GM11168 (cell line): Measurements from ENCODE around the gene LRRC8B.

Experiments
- in situ Hi-C: fragments of 300-500 bp; cut with MboI; formaldehyde crosslinking; loops from one replicate; pipeline ENCODE4 v1.12.0; 2022; ENCODE audit warnings: low sequenced_read_pairs; ENCODE audit not compliant: unreplicated experiment

The LRRC8B gene

GRCh38 chr1:89578946-89579684 is 54.5 kb downstream of the LRRC8B start:
- in situ Hi-C loops: no loop called here

GRCh38 chr1:89580036-89580435 is 55.4 kb downstream of the LRRC8B start:
- in situ Hi-C loops: no loop called here

- in situ Hi-C loops: no loop called here
These were observed 57.2 kb downstream of the LRRC8B start for GRCh38 chr1:89581859-89582258.

- in situ Hi-C loops: no loop called here
These were observed 57.9 kb downstream of the LRRC8B start for GRCh38 chr1:89582571-89582970.

- in situ Hi-C loops: no loop called here
These were observed 59.6 kb downstream of the LRRC8B start for GRCh38 chr1:89584211-89584610.

- in situ Hi-C loops: no loop called here
These were observed 60.2 kb downstream of the LRRC8B start for GRCh38 chr1:89584781-89585180.

GRCh38 chr1:89587729-89588161 is 63.1 kb downstream of the LRRC8B start:
- in situ Hi-C loops: no loop called here

GRCh38 chr1:89588480-89588879 is 63.9 kb downstream of the LRRC8B start:
- in situ Hi-C loops: no loop called here

GRCh38 chr1:89589515-89589914 is 64.9 kb downstream of the LRRC8B start:
- in situ Hi-C loops: no loop called here

- in situ Hi-C loops: loop anchor here (10.0 kb wide), 1 partner anchor 86 kb away; no protein-coding TSS in a partner anchor
These were observed 65.9 kb downstream of the LRRC8B start for GRCh38 chr1:89590341-89591080.

GRCh38 chr1:89592861-89593302 is 68.3 kb downstream of the LRRC8B start:
- in situ Hi-C loops: loop anchor here (10.0 kb wide), 1 partner anchor 88 kb away; no protein-coding TSS in a partner anchor

- in situ Hi-C loops: loop anchor here (10.0 kb wide), 1 partner anchor 89 kb away; no protein-coding TSS in a partner anchor
These were observed 69.6 kb downstream of the LRRC8B start for GRCh38 chr1:89594096-89594740.

- in situ Hi-C loops: loop anchor here (10.0 kb wide), 1 partner anchor 92 kb away; no protein-coding TSS in a partner anchor
These were observed 72.1 kb downstream of the LRRC8B start for GRCh38 chr1:89596698-89597097.

GRCh38 chr1:89598450-89599331 is 74.1 kb downstream of the LRRC8B start:
- in situ Hi-C loops: loop anchor here (10.0 kb wide), 1 partner anchor 94 kb away; no protein-coding TSS in a partner anchor

GRCh38 chr1:89599332-89599630 is 74.7 kb downstream of the LRRC8B start:
- in situ Hi-C loops: loop anchor here (10.0 kb wide), 1 partner anchor 94 kb away; no protein-coding TSS in a partner anchor

- in situ Hi-C loops: no loop called here
These were observed 76.0 kb downstream of the LRRC8B start for GRCh38 chr1:89600451-89601224.

- in situ Hi-C loops: no loop called here
These were observed 78.3 kb downstream of the LRRC8B start for GRCh38 chr1:89602871-89603404.

GRCh38 chr1:89603651-89604413 is 79.2 kb downstream of the LRRC8B start:
- in situ Hi-C loops: no loop called here
